ENCODE measurements around the gene APAF1.

The APAF1 gene

DNA sequence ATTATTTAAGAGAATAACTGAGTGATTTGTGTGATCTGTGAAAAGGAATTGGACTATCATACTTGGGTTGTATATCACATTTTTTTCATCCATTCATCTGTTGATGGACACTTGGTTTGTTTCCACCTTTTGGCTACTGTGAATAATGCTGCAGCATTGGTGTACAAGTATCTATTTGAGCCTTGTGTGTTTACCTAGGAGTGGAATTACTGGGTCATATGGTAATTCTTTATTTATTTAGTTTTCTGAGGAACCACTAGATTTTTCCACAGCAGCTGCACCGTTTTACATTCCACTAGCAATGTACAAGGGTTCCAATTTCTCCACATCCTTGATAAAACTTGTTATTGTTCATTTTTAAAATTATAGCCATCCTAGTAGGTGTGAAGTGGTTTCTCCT is 56.1 kb downstream of the APAF1 start:
- Histone ChIP-seq H3K36me3 (ENCODE audit: control insufficient read depth in 2 of 2, insufficient read depth in 1 of 2, low read length in 2 of 2) (peaks cover 0 to 25% of the 10 kb centered on the region in 2 experiments; a peak in 2 of 3 replicates), H3K9me3 (ENCODE audit: control insufficient read depth, insufficient read depth, low read depth, low read length) (no peaks in the 10 kb centered on the region), H3K4me1 (ENCODE audit: control insufficient read depth, insufficient read depth, low read length) (no peaks in the 10 kb centered on the region), H3K27ac (ENCODE audit: extremely low read depth, low read depth, low read length) (no peak overlapping the region), H3K4me3 (ENCODE audit: low read depth, low read length) (no peak overlapping the region)
- TF ChIP-seq ZNF174 (tag by site-specific recombination; IDR thresholded peaks at IDR 0.05) (no peak), ZFHX2 (tag by site-specific recombination; conservative IDR thresholded peaks at IDR 0.05) (no peak), GLIS1 (tag by site-specific recombination; IDR thresholded peaks at IDR 0.05) (no peak), PRDM1 (tag by site-specific recombination; IDR thresholded peaks at IDR 0.05) (no peak)
- TF ChIP-seq, protein P1, sequence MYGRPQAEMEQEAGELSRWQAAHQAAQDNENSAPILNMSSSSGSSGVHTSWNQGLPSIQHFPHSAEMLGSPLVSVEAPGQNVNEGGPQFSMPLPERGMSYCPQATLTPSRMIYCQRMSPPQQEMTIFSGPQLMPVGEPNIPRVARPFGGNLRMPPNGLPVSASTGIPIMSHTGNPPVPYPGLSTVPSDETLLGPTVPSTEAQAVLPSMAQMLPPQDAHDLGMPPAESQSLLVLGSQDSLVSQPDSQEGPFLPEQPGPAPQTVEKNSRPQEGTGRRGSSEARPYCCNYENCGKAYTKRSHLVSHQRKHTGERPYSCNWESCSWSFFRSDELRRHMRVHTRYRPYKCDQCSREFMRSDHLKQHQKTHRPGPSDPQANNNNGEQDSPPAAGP (tag by site-specific recombination; IDR thresholded peaks at IDR 0.05), result no peak
- TF ChIP-seq, protein P2, sequence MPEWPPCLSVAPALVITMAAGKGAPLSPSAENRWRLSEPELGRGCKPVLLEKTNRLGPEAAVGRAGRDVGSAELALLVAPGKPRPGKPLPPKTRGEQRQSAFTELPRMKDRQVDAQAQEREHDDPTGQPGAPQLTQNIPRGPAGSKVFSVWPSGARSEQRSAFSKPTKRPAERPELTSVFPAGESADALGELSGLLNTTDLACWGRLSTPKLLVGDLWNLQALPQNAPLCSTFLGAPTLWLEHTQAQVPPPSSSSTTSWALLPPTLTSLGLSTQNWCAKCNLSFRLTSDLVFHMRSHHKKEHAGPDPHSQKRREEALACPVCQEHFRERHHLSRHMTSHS (tag by site-specific recombination; IDR thresholded peaks at IDR 0.05), result no peak
- TF ChIP-seq, protein P3, sequence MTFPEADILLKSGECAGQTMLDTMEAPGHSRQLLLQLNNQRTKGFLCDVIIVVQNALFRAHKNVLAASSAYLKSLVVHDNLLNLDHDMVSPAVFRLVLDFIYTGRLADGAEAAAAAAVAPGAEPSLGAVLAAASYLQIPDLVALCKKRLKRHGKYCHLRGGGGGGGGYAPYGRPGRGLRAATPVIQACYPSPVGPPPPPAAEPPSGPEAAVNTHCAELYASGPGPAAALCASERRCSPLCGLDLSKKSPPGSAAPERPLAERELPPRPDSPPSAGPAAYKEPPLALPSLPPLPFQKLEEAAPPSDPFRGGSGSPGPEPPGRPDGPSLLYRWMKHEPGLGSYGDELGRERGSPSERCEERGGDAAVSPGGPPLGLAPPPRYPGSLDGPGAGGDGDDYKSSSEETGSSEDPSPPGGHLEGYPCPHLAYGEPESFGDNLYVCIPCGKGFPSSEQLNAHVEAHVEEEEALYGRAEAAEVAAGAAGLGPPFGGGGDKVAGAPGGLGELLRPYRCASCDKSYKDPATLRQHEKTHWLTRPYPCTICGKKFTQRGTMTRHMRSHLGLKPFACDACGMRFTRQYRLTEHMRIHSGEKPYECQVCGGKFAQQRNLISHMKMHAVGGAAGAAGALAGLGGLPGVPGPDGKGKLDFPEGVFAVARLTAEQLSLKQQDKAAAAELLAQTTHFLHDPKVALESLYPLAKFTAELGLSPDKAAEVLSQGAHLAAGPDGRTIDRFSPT (tag by site-specific recombination; IDR thresholded peaks at IDR 0.05), result no peak
- ChIA-PET CTCF (interaction anchor here (1.3 kb wide), 1 partner anchor 298 kb away, joined by 6 read pairs; no protein-coding TSS in a partner anchor), POLR2A (no interaction called here)

DNA sequence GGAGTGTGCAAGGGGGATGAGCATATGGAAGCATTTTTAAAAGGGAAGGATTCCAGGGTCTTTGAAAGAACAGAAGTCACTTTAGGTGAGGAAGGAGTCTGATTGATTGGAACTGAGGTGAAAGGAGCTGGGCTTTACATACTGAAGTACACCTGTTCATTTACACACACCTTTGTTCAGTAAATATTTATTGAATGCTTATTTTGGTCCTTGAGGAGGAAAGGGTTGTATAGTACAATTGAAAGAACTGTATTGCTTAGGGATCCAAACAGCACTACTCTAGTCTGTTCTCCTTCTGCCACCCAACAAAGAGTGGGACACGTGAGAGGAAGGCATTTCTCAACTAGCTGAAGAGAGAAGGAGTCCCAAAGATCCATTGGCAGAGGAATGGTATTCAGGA is 63.9 kb downstream of the APAF1 start:
- no peak for TF ChIP-seq ZNF24 (tag by site-specific recombination; IDR thresholded peaks at IDR 0.05)
- TF ChIP-seq, protein P4, sequence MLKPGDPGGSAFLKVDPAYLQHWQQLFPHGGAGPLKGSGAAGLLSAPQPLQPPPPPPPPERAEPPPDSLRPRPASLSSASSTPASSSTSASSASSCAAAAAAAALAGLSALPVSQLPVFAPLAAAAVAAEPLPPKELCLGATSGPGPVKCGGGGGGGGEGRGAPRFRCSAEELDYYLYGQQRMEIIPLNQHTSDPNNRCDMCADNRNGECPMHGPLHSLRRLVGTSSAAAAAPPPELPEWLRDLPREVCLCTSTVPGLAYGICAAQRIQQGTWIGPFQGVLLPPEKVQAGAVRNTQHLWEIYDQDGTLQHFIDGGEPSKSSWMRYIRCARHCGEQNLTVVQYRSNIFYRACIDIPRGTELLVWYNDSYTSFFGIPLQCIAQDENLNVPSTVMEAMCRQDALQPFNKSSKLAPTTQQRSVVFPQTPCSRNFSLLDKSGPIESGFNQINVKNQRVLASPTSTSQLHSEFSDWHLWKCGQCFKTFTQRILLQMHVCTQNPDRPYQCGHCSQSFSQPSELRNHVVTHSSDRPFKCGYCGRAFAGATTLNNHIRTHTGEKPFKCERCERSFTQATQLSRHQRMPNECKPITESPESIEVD (tag by site-specific recombination; IDR thresholded peaks at IDR 0.05), result no peak
- no peak for TF ChIP-seq ZNF10 (tag by site-specific recombination; IDR thresholded peaks at IDR 0.05)
- no peak for TF ChIP-seq KLF8 (tag by site-specific recombination; IDR thresholded peaks at IDR 0.05)
- TF ChIP-seq ZNF654 (tag by site-specific recombination; IDR thresholded peaks at IDR 0.05; ENCODE audit: low read depth), result no peak
- no peak for TF ChIP-seq SALL2 (tag by site-specific recombination; IDR thresholded peaks at IDR 0.05; ENCODE audit: borderline replicate concordance)
- no peak for TF ChIP-seq ZNF157 (tag by site-specific recombination; IDR thresholded peaks at IDR 0.05)
- CTCF ChIA-PET, result interaction anchor here (0.9 kb wide), 1 partner anchor 1619 kb away, joined by 4 read pairs; no protein-coding TSS in a partner anchor

DNA sequence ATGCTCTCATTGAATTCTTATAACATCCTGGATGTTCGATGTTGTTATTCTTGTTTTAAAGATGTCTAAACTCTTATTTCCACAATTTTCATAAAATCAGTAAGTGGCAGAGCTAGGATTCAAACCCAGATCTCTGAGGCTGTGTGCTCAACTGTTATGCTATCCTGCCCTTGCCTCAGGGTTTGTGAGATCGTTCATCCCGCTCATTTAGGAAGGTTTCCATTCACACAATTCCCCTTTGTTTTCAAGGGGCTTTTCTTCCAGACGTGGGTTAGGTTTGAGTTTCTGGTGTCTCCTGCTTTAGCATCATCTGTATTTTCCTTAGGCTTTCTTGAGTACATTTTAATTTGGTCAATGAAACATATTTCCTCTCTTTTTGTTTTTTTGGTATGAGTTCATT is 69.3 kb downstream of the APAF1 start:
- ChIA-PET POLR2A (no interaction called here), CTCF (interaction anchor here (0.6 kb wide), 1 partner anchor 1227 kb away, joined by 3 read pairs; no protein-coding TSS in a partner anchor)
- no peaks in the 10 kb centered on the region for H3K4me1 ChIP-seq (ENCODE audit: control insufficient read depth, insufficient read depth, low read length)
- H3K36me3 ChIP-seq (ENCODE audit: control insufficient read depth in 2 of 2, insufficient read depth in 1 of 2, low read length in 2 of 2), result peaks cover 5 to 48% of the 10 kb centered on the region in 2 experiments; a peak in 2 of 3 replicates
- H3K4me3 ChIP-seq (ENCODE audit: low read depth, low read length), result no peak overlapping the region
- no peaks in the 10 kb centered on the region for H3K9me3 ChIP-seq (ENCODE audit: control insufficient read depth, insufficient read depth, low read depth, low read length)
- H3K27ac ChIP-seq (ENCODE audit: extremely low read depth, low read depth, low read length), result no peak overlapping the region
- TF ChIP-seq ZIC2 (tag by site-specific recombination; IDR thresholded peaks at IDR 0.05) (no peak), ZNF830 (tag by site-specific recombination; IDR thresholded peaks at IDR 0.05; ENCODE audit: low read depth) (no peak), ZNF837 (tag by site-specific recombination; IDR thresholded peaks at IDR 0.05) (no peak), ZSCAN23 (tag by site-specific recombination; IDR thresholded peaks at IDR 0.05) (no peak), ZNF423 (tag by site-specific recombination; IDR thresholded peaks at IDR 0.05) (no peak), ZNF768 (tag by site-specific recombination; IDR thresholded peaks at IDR 0.05) (no peak), ZNF24 (tag by site-specific recombination; IDR thresholded peaks at IDR 0.05) (no peak), WT1 (tag by site-specific recombination; IDR thresholded peaks at IDR 0.05) (no peak), KLF9 (tag by site-specific recombination; IDR thresholded peaks at IDR 0.05; ENCODE audit: low read depth) (no peak), ZNF138 (tag by site-specific recombination; IDR thresholded peaks at IDR 0.05; ENCODE audit: borderline replicate concordance) (no peak), ZNF324 (tag by site-specific recombination; IDR thresholded peaks at IDR 0.05) (no peak)
- TF ChIP-seq, protein P5, sequence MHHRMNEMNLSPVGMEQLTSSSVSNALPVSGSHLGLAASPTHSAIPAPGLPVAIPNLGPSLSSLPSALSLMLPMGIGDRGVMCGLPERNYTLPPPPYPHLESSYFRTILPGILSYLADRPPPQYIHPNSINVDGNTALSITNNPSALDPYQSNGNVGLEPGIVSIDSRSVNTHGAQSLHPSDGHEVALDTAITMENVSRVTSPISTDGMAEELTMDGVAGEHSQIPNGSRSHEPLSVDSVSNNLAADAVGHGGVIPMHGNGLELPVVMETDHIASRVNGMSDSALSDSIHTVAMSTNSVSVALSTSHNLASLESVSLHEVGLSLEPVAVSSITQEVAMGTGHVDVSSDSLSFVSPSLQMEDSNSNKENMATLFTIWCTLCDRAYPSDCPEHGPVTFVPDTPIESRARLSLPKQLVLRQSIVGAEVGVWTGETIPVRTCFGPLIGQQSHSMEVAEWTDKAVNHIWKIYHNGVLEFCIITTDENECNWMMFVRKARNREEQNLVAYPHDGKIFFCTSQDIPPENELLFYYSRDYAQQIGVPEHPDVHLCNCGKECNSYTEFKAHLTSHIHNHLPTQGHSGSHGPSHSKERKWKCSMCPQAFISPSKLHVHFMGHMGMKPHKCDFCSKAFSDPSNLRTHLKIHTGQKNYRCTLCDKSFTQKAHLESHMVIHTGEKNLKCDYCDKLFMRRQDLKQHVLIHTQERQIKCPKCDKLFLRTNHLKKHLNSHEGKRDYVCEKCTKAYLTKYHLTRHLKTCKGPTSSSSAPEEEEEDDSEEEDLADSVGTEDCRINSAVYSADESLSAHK (tag by site-specific recombination; IDR thresholded peaks at IDR 0.05), result no peak

More for the DNA sequence above, 63.9 kb downstream of the APAF1 start:
- Histone ChIP-seq H3K27ac (ENCODE audit: extremely low read depth, low read depth, low read length) (no peak overlapping the region), H3K4me3 (ENCODE audit: low read depth, low read length) (no peak overlapping the region), H3K9me3 (ENCODE audit: control insufficient read depth, insufficient read depth, low read depth, low read length) (no peaks in the 10 kb centered on the region), H3K4me1 (ENCODE audit: control insufficient read depth, insufficient read depth, low read length) (no peaks in the 10 kb centered on the region), H3K36me3 (ENCODE audit: control insufficient read depth in 2 of 2, insufficient read depth in 1 of 2, low read length in 2 of 2) (peaks cover 8 to 61% of the 10 kb centered on the region in 2 experiments)
- POLR2A ChIA-PET, result no interaction called here
